Gastroesophageal sphincter (tissue), 3 donors: Measurements from ENCODE around the gene KRTAP1-1.

Experiments used
- POLR2A ChIP-seq, 2 donors: fragments of 450-650 bp; IDR thresholded peaks; one replicate each; pipeline ENCODE4 v1.6.1; 2017; ENCODE audit warnings: antibody characterized with exemption in 2 of 2, mild to moderate bottlenecking in 2 of 2, moderate library complexity in 1 of 2
- TF ChIP-seq, protein P1 (sequence below), 4 experiments: fragments of 200-600 bp in 2 of 4; fragments of 450-650 bp in 2 of 4; sonication (generic) in 1 of 4; IDR thresholded peaks; one replicate each; pipeline ENCODE4 v1.5.1; 2017 to 2019; ENCODE audit warnings: antibody characterized with exemption in 4 of 4, mild to moderate bottlenecking in 2 of 4, moderate library complexity in 2 of 4

DNA sequence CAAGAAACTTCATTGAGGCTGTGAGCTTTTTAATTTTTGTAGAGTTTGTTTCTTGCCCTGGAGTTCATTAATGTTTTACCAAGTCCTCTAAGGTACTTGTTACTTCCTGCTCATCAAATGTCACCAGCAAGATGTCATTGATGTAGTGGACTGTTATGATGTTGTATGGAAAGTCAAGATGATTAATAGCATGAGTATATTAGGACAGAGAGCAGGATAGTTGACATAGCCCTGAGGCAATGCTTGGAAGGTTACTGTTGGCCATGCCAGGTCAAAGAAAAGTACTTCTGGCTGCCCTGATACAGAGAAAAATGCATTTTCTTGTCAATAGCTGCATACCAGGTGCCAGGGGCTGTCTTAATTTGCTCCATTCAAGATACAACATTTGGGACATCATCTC is 20.9 kb downstream of the KRTAP1-1 start:
- TF ChIP-seq, protein P1, sequence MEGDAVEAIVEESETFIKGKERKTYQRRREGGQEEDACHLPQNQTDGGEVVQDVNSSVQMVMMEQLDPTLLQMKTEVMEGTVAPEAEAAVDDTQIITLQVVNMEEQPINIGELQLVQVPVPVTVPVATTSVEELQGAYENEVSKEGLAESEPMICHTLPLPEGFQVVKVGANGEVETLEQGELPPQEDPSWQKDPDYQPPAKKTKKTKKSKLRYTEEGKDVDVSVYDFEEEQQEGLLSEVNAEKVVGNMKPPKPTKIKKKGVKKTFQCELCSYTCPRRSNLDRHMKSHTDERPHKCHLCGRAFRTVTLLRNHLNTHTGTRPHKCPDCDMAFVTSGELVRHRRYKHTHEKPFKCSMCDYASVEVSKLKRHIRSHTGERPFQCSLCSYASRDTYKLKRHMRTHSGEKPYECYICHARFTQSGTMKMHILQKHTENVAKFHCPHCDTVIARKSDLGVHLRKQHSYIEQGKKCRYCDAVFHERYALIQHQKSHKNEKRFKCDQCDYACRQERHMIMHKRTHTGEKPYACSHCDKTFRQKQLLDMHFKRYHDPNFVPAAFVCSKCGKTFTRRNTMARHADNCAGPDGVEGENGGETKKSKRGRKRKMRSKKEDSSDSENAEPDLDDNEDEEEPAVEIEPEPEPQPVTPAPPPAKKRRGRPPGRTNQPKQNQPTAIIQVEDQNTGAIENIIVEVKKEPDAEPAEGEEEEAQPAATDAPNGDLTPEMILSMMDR (IDR thresholded peaks at IDR 0.05) = no peak
- TF ChIP-seq POLR2A (IDR thresholded peaks at IDR 0.05) = no peak
